Fibroblast of gingiva (primary cell): Measurements from ENCODE around the gene ATP8B4.
"Not testable (repeated sequence)": the region's sequence is repeated elsewhere in the genome, so short reads cannot be mapped to it uniquely, and the experiment has no call there.

Experiments
- DNase-seq: peaks from one replicate; pipeline ENCODE4 v3.0.0-alpha.2; 2011; ENCODE audit warnings: low read depth

ATP8B4 gene

DNA sequence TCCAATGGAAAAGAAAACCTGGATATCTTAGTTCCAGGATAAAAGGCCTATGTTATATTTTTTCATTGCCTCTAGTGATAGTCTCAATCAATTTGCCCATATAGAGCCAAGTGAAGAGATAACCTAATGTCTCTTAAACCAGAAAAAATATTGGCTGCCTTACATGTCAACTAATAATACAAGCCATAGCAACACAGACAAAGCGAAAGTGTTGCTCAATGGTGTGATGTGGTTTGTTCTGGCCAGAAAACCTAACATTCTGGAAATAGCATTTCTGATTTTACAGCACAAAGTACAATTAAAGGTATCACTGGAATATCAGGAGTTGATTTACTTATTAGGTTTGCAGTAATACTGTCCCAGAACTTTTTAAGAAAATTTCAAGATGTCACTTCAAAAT is 101.5 kb downstream of the ATP8B4 start:
- DNase-seq: peak; percentile 32

DNA sequence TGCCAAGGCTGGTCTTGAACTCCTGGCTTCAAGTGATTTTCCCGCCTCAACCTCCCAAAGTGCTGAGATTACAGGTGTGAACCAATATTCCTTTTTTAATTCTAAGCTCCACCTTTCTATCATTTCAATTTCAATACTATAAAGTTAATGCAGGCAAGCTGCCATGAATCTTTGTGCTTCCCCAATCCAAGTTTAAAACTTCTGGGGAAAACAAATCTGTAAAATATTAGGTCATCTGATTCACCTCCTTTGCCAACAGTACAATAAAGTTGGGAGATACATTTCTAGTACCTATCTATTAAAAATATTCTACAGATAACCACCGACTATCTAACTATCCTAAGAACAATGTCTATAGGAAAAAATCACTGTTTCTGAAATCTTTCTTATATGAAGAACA is 102.1 kb downstream of the ATP8B4 start:
- no peak for DNase-seq

- DNase-seq: no peak
These were observed 106.2 kb downstream of the ATP8B4 start for GRCh38 chr15:50012790-50013189.

GRCh38 chr15:50009634-50010033 is 109.4 kb downstream of the ATP8B4 start:
- DNase-seq: no peak

DNA sequence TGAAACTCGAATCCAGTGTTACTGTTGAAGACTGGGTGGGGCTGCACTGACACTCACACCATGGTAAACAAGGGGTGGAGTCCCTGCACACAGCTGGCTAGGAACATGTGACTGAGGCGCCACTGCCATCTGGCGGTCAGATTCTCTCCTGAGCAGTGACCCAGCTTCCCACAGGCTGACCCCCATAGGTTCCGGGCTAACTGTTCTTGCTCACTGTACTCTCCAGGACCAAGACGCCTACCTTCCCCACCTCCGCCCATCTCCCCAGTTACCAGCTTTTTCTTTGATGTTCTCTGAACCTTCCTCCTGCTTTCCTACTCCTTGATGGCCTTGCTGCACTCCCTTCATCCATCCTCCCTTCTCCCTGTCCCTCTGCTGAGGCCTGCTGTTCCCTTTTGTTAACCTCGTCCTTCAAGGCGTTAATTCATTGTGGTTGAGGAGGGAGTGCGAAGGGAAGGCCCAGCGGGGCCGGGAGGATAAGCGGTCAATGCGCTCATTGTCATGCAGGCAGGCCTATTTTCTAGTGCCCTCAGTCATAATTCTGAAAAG is 115.2 kb downstream of the ATP8B4 start:
- DNase-seq: peak; percentile 91

GRCh38 chr15:49991587-49991986 is 127.4 kb downstream of the ATP8B4 start:
- no peak for DNase-seq

GRCh38 chr15:49990835-49991545 is 128.0 kb downstream of the ATP8B4 start:
- peak; percentile 50 for DNase-seq

- no peak for DNase-seq
These were observed 129.5 kb downstream of the ATP8B4 start for GRCh38 chr15:49989498-49989897.

GRCh38 chr15:49988766-49989165 is 130.3 kb downstream of the ATP8B4 start:
- DNase-seq: no peak

DNA sequence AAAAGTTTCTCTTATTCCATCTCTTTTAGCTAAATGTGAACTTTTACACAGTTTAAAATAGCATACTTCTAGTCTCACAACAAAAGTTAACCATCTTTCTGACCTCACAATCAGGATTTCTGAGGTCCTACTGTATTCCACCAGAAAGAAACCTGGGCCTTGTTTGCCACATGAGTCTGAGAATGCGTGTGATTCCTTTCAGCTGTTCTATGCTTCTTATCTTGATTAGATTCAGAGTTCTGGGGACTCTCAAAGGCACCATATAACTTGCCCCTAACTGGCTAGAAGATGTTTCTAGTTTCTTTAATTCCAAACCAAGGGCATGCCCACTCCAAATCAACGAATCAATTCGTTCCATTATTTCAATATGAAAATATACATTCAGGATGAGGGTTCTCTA is 131.1 kb downstream of the ATP8B4 start:
- DNase-seq: no peak

- DNase-seq: no peak
These were observed 131.7 kb downstream of the ATP8B4 start for GRCh38 chr15:49987198-49987785.

DNA sequence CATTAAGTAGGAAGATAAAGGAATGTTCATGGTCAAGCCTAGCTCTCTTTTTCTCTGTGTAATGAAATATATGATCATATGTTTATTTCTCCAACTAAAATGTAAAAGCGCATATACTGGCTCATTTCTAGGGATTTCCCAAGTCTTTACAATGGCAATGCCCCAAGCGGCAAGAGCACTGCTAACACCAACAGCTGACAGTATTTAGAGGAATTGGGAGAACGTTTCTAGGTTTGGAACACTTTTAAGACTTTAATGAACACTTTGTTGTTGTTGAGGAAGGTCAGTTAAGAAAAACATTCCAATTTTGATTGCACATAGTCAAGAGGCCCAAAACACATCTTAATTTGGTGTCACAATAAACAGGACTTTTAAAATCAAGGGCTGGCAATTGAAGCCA is 132.7 kb downstream of the ATP8B4 start:
- peak; percentile 61 for DNase-seq

- no peak for DNase-seq
These were observed 133.6 kb downstream of the ATP8B4 start for GRCh38 chr15:49985463-49985862.

DNA sequence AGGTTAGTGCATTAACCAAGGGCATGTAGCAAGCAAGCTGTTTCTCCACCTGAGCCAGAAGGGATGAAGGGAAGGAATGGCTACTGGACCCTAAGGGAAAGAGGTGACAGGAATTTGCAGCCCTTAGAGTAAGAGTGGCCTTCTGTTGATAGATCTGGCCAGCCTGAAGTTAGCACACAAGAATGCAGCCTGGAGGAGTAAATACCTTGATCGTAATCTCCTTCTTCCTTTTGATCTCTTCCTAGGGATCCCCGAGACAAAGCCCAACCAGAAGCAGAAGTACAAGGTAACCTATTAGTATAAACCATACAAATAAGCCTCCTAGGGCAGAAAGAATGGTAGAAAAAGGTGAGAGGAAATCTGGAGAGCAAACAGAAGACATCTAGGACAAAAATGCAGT is 134.6 kb downstream of the ATP8B4 start:
- no peak for DNase-seq

DNA sequence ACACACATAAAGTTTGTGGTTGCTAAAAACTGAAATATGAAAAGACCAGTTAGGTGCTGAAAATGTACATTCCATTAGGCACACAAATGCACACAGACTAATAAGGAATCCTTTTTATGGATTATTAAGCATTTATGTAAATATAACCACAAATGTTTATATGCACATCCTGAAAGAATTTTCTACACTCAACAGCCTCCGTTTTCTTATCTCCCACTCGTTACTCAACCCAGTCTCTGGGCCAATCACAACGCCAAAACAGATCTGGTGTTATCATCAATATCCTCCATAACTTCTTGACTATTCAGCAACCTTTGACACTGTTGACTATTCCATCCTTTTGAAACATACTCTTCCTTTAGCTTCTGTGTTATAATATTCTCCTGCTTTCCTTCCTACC is 136.4 kb downstream of the ATP8B4 start:
- no peak for DNase-seq

DNA sequence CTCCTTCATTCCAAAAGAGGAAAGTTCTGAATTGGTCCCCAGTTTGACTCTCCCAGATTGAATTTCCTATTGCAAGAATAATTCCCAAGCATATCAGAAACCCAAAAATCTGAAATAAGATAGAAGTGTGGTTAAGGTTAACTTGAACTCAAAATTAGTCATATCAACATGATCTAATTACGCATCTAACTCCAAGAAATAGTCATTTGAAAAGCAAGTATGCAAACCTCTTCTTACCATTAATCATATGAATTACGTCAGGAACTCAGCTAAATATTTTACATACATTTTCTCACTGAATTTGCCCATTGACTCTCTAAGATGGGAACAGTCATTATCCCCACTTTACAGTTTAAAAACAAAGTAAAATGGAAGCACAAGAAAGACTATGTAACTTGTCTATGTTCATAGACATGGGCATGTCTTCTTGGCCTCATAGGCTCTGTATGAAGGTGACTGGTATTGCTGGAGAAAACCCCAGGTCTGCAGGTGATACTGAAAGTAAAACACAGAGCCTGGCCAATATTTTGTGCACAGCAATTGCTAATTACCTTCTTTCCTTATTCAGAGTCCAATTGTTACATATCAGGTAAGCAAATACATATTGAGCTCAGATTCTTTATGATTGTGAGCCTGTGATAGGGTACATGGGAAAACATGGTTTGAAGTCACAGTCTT is 139.2 kb downstream of the ATP8B4 start:
- DNase-seq: no peak

- no peak for DNase-seq
These were observed 140.9 kb downstream of the ATP8B4 start for GRCh38 chr15:49978121-49978520.

DNA sequence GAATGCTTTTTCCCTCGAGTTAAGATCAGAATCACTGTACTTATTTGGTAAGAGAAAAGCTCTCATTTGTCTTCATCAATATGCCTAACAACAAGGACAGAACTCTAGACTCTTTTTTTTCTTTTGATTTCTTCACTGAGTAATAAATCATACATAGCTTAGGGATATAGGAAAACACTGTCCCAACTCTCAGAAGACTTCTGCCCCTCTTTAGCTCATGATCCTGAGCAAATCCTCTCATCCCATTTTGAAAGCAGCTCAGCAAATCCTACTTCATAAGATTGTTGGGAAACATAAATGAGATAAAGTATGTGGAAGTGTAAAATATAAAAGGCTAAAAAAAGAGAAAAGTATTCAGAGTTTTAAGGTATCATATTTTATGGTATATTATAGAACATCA is 141.7 kb downstream of the ATP8B4 start:
- DNase-seq: no peak

DNA sequence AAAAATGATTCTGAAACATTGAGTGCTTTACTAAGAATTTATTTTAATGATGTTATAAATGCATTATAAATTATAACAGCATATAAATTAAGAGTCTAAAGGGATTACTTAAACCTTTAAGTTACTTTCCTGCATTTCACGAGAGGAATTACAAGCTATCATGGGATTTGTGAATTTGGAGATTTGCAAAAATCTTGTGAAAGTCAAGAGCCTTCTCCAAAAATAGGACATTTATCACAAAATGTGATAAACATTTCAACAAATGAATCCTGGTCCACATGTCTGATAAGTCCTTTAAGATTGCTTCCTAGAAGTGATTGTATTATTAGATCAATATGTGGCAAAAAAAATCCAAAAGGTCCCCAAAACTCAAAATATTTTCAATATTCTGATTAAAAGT is 154.5 kb downstream of the ATP8B4 start:
- no peak for DNase-seq

- no peak for DNase-seq
These were observed 155.0 kb downstream of the ATP8B4 start for GRCh38 chr15:49964061-49964460.

DNA sequence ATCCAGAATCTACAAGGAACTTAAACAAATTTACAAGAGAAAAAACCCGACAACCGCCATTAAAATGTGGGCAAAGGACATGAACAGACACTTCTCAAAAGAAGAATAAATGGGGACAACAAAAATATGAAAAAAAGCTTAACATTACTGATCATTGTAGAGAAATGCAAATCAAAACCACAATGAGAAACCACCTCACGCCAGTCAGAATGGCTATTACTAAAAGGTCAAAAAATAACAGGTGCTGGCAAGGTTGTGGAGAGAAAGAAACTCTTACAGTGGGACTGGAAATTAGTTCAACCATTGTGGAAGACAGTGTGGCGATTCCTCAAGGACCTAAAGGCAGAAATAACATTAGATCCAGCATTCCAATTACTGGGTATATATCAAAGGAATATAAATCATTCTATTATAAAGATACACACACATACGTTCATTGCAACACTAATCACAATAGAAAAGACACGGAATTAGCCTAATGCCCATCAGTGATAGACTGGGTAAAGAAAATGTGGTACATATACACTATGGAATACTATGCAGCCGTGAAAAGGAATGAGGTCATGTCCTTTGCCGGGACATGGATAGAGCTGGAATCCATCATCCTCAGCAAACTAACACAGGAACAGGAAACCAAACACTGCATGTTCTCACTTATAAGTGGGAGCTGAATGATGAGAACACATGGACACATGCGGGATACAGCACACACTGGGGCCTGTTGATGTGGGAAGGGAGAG is 155.8 kb downstream of the ATP8B4 start:
- not testable (repeated sequence) for DNase-seq

- DNase-seq: peak; percentile 61
These were observed 156.9 kb downstream of the ATP8B4 start for GRCh38 chr15:49962044-49962602.
